MM.1S (cell line): Measurements from ENCODE around the gene HSD11B2.

Experiments used
- CTCF ChIP-seq: fragments of 300-600 bp; sonication (generic); IDR thresholded peaks from 2 replicates; pipeline ENCODE4 v1.5.1; 2016; ENCODE audit warnings: antibody characterized with exemption, low read length, mixed read lengths
- EZH2 ChIP-seq: fragments of 300-600 bp; sonication (generic); optimal IDR thresholded peaks from 2 replicates; pipeline ENCODE3; 2017; ENCODE audit warnings: low read depth, mild to moderate bottlenecking, antibody characterized with exemption, low read length, mixed read lengths

- TF ChIP-seq CTCF = no peak
- TF ChIP-seq EZH2 = no peak
These were observed 39.4 kb downstream of the HSD11B2 start for GRCh38 chr16:67470359-67470758.
